GM08714 (cell line): ENCODE data around the gene LYPD3.
"Not testable (repeated sequence)": the region's sequence is repeated elsewhere in the genome, so short reads cannot be mapped to it uniquely, and the experiment has no call there.

Experiments
- H3K4me3 ChIP-seq: fragments of 200-500 bp; sonication (Bioruptor generic); 2 replicates; pipeline ENCODE4 v1.5.1; 2014; ENCODE audit warnings: mild to moderate bottlenecking, low read length, inconsistent platforms
- ZNF274 ChIP-seq: IDR thresholded peaks from 2 replicates; pipeline ENCODE4 v1.6.1; 2012; ENCODE audit warnings: mild to moderate bottlenecking, low read depth, low read length

The LYPD3 gene

DNA sequence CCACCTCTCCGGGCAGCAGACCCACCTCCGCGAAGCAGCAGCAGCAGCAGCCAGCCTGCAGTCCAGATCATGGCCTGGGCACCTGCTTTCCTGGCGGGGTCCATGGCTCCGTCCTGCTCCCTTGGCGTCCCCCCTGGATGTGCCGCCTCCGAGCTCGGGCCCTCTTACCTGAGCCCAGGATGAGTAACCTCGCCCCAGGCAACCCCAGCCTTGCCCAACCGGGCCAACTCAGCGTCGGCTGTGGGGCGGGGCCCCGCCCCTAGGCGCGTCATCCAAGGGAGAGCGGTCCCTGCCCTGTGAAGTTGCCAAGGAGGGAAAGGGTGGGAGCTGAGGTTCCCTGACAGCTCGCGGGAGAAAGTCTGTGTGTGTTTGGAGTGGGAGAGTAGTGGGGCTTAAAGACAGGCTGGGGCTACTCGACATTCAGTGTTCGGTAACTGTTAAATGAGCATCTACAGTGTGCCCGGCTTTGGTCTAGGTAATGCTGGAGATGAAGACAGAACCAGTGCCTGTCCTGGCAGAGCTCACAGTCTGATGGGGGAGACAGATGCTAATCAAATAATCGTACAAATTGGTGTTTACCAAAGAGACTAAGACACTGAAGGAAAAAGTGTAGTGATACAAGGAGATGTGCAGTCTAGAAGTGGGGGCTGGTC lies at the start of gene LYPD3:
TSS of gene LYPD3 (minus strand) at position 141 of the 653 bp plus-strand sequence. CDS start at position 104, 37 bp downstream.
- TF ChIP-seq ZNF274, result no peak
- H3K4me3 ChIP-seq, result peak within 1 kb of the TSS; percentile 65; the same call in 1 of the 2 replicates

DNA sequence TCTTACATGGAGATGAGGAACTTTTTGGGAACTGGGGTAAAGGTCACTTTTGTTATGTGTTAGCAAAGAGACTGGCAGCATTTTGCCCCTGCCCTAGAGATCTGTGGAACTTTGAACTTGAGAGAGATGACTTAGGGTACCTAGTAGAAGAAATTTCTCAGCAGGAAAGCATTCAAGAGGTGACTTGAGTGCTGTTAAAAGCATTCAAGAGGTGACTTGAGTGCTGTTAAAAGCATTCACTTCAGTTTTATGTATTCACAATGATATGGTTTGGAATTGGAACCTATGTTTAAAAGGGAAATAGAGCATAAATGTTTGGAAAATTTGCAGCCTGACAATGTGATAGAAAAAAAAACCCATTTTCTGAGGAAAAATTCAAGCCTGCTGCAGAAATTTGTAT lies 47.0 kb upstream of the LYPD3 start:
- H3K4me3 ChIP-seq, result not testable (repeated sequence)

DNA sequence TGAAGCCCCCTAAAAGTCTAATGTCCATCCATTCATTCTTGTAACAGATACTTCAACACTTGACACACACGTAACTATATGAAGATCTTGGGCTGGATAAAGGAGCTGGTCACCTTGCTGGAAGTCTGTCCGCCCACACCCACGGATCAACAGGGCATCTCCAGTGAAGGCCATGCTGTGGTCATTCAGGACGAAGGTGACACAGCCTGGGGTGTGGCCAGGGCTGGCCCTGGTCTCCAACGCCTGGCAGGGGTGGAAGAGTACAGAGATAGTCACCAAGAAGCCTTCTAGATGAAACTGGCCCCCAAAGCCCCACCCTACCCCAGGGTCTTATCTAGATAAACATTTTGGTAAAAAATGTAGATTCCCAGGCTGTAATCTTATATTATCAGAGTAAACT lies 45.9 kb upstream of the LYPD3 start:
- TF ChIP-seq ZNF274, result no peak
- H3K4me3 ChIP-seq, result no peak overlapping the region

DNA sequence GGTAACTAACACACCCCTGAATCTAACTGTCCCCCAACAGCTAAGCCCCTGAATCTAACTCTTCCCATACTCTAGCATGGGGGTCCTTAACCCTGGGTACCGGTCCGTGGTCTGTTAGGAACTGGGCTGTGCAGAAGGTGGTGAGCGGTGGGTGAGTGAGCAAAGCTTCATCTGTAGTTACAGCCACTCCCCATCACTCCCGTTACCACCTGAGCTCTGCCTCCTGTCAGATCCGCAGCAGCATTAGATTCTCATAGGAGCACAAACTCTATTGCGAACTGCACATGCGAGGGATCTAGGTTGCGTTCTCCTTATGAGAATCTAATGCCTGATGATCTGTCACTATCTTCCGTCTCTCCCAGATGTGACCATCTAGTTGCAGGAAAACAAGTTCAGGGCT lies 45.3 kb upstream of the LYPD3 start:
- H3K4me3 ChIP-seq, result no peak overlapping the region
- TF ChIP-seq ZNF274, result no peak

DNA sequence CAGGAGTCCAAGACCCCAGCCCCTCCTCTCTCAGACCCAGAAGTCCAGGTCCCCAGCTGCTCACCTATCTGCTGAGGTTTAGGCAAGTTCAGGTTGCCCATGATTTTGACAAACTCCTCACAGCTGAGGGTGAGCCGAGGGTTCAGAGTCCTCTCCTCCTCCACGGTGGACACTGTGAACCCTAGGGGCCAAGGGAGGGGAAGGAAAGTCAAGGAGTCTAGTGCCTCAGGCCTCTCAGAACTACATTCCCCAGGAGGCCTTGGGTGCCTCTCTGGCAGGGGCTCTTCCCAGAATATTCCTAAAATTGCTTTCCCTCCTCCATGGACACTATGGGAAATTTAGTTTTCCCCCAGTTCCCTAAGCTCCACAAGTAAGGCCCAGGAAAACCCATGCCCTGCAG lies 42.5 kb upstream of the LYPD3 start:
- TF ChIP-seq ZNF274, result no peak
- no peak overlapping the region for H3K4me3 ChIP-seq

DNA sequence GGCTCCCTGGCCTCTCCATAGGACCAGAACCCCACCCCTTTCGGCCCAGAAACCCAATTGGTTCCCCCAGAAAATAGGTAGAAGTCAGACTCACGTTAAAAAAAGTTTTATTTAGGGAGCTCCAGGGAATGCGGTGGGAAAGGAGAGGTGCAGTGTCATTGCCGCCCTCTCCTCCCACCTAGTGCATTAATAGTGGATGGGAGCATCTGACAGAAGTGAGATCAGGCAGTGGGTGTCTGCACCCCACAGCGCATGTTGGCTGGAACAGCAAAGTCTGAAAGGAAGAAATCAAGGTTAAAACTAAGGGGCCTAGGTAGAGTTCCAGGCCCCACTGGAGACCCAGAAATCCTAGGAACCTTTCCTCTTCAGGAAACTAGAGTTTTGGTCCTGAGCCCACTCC lies 41.2 kb upstream of the LYPD3 start:
- no peak overlapping the region for H3K4me3 ChIP-seq
- no peak for TF ChIP-seq ZNF274

DNA sequence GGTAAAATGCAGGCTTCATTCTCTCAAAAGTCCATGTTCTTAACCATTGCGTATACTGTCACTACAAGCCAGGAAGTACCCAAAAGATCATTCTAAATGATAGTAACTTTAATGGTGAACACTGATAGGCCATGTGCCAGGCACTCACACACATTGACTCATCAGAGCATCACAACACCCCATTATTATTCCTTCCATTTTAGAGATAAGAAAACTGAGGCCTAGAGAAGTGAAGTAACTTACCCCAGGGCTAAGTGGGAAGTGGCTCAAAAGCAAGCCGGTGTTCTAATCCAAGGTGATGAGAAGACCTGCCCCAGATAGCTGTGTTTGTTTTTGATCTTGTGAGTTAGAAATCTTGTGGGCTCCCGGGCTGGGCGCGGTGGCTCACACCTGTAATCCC lies 40.5 kb upstream of the LYPD3 start:
- no peak for TF ChIP-seq ZNF274
- no peak overlapping the region for H3K4me3 ChIP-seq

DNA sequence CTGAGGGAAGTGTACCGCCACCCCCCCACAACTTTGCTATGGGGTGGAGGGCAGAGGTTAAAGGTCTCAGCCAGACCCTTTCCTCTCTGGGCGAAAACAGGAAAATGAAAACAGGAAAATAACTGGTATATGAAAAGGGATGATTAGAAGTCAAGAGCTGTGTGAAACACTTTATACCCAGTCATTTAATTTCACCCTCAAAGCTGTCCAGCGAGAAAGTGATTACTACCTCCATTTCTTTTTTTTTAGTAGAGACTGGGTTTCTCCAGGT lies 39.7 kb upstream of the LYPD3 start:
- no peak for TF ChIP-seq ZNF274
- H3K4me3 ChIP-seq, result no peak overlapping the region

DNA sequence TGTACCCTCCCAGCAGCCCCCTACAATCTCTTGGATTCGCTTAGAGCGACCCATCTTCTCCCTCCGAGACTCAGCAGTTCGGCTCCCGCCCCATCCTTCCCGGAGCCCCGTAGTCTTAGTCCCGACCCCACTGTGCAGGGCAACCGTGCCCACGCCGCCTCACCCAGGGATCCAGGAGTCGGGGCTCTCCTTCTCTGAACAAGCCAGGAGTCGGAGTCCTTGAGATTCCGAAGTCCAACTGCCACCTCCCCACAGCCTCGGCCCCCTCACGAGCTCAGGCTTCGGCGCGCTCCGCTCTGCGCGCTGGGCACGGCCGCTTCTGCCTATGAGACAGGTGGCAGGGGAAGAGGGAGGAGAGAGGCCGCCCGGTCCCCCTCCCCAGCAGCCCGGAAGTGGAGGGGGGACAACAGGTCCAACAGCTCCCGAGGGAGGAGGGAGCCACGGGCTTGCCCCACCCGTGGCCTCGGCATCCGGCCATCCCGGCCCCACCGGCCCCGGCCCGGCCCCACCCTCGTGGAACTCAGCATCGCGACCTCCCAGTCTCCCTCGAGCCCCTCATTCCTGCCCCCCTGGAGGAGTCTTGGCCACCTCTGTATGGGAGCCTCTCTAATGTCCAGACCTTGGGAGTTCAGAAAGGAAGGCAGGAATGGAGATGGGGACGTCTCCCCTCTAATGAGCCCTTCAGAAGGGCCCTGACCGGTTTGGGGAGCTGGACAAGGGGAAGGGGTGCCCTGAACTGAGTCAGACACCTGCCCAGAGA lies 39.2 kb upstream of the LYPD3 start, which contains the start of gene PHLDB3:
TSS of gene PHLDB3 (minus strand) at position 321 of the 760 bp plus-strand sequence. CDS start 628 bp downstream, outside the sequence.
- no peak for TF ChIP-seq ZNF274
- H3K4me3 ChIP-seq, result peak within 1 kb of the TSS; percentile 84

DNA sequence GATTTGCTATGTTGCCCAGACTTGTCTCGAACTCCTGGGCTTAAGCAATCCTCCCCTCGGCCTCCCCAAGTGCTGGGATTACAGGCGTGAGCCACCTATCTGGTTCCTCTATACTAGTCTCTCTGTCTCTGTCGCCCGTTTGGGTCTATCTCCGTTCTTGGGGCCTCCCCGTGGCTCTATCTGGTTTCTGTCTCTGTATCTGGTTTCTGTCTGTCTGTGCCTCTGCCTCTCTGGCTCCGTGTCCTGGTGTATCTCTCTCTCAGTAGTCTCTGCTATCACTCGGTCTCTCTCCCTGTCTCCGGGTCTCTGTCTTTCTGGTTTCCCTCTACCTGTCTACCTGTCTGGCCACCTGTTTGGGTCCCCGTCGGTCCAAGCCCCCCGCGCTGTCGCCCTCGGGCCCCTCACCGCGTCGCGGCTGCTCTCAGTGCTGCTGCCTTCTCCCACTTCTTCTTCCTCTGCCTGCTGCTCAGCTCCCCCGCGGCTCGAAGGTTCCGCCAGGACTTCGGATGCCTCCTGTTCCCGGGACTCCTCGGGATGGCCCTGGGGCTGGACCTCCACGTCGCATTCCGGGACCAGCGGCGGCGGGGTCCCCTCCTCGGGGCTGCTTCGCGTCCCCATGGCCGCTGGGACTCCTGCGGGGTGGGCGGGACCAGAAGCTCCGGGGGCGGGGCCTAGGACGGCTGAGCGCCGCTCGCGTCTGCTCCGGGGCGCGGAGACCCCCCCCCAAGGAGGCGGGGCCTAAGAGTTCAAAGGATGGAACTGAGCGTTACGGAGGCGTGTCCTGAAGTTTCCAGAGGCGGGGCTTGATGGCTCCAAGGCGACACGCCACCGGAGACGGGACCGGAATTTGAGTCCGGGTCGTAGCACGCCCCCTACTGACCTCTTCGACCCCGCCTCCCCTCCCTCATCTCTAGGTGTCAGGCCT lies 38.4 kb upstream of the LYPD3 start:
- H3K4me3 ChIP-seq, result peak overlapping the region; percentile 84
- no peak for TF ChIP-seq ZNF274

DNA sequence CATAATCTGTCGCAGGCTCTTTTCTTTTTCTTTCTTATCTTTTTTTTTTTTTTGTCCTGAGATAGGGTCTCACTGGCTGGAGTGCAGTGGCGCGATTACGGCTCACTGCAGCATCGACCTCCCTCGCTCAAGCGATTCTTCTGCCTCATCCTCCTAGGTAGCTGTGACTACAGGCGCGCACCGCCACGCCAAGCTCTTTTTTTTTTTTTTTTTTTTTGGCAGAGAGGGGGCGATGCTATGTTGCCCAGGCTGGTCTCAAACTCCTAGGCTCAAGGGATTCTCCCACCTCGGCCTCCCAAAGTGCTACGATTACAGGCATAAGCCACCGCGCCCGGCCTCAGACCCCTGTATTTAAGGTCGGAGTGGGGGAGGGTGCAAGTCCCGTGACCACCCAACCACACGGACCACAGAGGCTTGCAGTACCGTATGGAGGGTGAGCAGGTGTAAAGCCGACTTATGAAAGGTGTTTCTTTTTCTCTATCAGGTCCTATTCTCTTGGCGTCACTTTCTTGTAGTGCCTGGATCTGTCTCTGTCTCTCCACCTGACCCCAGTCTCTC lies 37.1 kb upstream of the LYPD3 start:
- H3K4me3 ChIP-seq, result no peak overlapping the region

DNA sequence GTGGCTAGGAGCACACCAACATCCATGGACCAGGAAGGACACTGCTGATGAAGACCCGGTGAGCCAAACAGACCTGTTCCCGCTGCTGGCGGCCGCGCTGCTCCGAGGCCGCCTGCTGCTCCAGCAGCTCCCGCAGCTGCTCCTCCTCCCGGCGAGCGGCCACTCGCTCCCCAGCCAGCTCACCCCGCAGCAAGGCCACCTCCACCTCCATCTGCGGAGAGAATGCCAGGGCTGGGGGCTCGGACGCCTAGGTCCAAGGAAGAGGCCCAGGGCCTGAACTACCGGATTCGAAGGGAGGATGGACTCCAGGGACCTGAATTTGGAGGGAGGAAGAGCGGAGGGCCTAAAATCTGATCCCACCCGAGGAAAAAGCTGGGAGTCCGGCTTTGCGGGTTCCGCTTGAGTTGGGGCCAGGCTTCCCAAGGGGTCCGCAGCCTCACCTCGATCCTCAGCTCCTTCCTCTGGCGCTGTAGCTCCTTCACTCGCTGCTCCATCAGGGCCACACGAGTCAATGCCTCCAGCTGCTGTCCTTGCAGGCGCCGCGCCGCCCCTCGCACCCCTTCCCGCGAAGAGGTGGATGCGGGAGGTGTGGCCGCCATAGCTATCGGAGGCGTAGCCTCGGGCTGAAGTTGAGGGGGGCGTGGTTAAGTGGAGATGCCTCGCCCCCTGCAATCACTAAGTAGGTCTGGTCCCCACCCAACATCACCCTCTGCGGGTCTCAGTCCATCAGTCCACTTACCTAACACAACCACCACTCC lies 36.4 kb upstream of the LYPD3 start:
- no peak for TF ChIP-seq ZNF274
- no peak overlapping the region for H3K4me3 ChIP-seq

More for the DNA sequence above, 37.1 kb upstream of the LYPD3 start:
- no peak for TF ChIP-seq ZNF274

DNA sequence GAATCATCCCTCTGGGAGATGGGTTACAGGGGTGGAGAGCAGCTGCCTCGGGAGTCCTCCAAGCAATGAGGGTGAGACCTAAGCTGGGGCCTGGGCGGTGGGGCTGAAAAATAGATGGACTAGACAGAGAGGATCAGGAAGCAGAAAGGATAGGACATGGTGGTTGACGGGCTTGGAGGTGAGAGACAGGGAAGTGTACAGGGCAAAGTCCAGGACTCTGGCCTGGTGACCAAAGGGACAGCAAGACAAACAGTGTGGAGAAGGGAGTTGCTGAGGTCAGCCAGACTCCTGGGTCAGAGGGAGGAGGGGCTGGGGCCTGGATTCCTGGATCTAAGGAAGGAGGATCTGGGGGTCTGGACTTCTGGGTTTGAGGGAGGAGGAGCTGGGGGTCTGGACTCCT lies 33.6 kb upstream of the LYPD3 start:
- TF ChIP-seq ZNF274, result no peak
- no peak overlapping the region for H3K4me3 ChIP-seq
